ENCODE results near the gene SOX5. TPM values are rescaled to one million over a fixed set of nuclear protein-coding genes. Genes with fewer than 3 reads are reported as not detected.

SOX5 gene
- total RNA-seq, 1 experiment from 2014 or later: 3.1 TPM

DNA sequence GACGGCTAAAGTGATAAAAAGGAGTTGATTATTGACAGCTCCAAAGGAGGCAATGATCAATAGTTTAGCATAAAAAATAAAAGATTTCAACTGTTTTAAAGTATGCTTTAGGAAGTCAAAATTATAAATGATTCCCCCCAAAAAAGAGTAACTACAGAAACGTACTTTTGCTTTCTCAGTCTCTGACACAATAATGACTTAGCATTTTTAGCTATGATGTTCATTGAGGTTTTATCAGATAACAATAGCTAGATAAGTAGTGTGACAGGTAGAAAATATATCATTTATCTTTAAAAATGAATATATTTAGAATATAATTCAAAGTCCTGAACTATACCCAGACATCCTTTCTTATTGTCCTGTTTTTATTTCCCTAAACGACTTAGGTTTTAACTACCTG, 352.9 kb downstream of the SOX5 start:
- Histone ChIP-seq H3K23ac (ENCODE audit: insufficient read length, low read depth, low read length) (no peak overlapping the region), H2BK120ac (ENCODE audit: low read depth, low read length, poor library complexity, severe bottlenecking) (no peak overlapping the region), H3K79me1 (ENCODE audit: insufficient read depth, low read depth, low read length, poor library complexity, severe bottlenecking) (no peaks in the 10 kb centered on the region), H4K20me1 (ENCODE audit: control insufficient read depth, insufficient read depth, insufficient read length) (no peaks in the 10 kb centered on the region), H2BK15ac (ENCODE audit: low read depth, low read length) (no peak overlapping the region), H3K27me3 (ENCODE audit: insufficient read depth, low read length) (no peaks in the 10 kb centered on the region), H3K9ac (ENCODE audit: extremely low read depth, insufficient read length, low read length) (no peak overlapping the region), H2BK20ac (ENCODE audit: low read depth, low read length, poor library complexity, severe bottlenecking) (no peak overlapping the region), H4K91ac (ENCODE audit: insufficient read length, low read depth, low read length) (no peak overlapping the region), H3T11ph (ENCODE audit: low read length) (no peak overlapping the region), H3K18ac (ENCODE audit: insufficient read length, low read depth, low read length) (no peak overlapping the region), H4K8ac (replicated peaks; ENCODE audit: insufficient read length, low read depth, low read length) (no peak overlapping the region), H3K9me3 (ENCODE audit: control insufficient read depth, low read depth, low read length) (peaks cover 10% of the 10 kb centered on the region), H2AK5ac (ENCODE audit: insufficient read length, low read length) (no peak overlapping the region), H2BK12ac (ENCODE audit: insufficient read length, low read depth, low read length) (no peak overlapping the region), H3K4ac (ENCODE audit: low read depth, low read length) (no peak overlapping the region), H3K4me2 (ENCODE audit: insufficient read depth, insufficient read length, low read length) (no peak overlapping the region), H3K79me2 (ENCODE audit: insufficient read depth, low read length) (no peaks in the 10 kb centered on the region), H2AFZ (ENCODE audit: low read length) (no peak overlapping the region), H3K56ac (ENCODE audit: insufficient read length, low read depth, low read length) (no peak overlapping the region), H3K14ac (ENCODE audit: insufficient read depth, low read length) (no peak overlapping the region), H2BK5ac (ENCODE audit: insufficient read length, low read length) (no peak overlapping the region), H3K23me2 (ENCODE audit: insufficient read length, low read depth, low read length, poor library complexity, severe bottlenecking) (no peaks in the 10 kb centered on the region), H3K4me1 (ENCODE audit: insufficient read depth, low read length) (no peaks in the 10 kb centered on the region), H4K5ac (ENCODE audit: insufficient read length, low read depth, low read length) (no peak overlapping the region), H3K27ac (ENCODE audit: insufficient read length, low read depth, low read length) (no peak overlapping the region)
- H3K27me3 Mint-ChIP-seq (ENCODE audit: low read depth): no peaks in the 10 kb centered on the region
- TF ChIP-seq, protein P1, sequence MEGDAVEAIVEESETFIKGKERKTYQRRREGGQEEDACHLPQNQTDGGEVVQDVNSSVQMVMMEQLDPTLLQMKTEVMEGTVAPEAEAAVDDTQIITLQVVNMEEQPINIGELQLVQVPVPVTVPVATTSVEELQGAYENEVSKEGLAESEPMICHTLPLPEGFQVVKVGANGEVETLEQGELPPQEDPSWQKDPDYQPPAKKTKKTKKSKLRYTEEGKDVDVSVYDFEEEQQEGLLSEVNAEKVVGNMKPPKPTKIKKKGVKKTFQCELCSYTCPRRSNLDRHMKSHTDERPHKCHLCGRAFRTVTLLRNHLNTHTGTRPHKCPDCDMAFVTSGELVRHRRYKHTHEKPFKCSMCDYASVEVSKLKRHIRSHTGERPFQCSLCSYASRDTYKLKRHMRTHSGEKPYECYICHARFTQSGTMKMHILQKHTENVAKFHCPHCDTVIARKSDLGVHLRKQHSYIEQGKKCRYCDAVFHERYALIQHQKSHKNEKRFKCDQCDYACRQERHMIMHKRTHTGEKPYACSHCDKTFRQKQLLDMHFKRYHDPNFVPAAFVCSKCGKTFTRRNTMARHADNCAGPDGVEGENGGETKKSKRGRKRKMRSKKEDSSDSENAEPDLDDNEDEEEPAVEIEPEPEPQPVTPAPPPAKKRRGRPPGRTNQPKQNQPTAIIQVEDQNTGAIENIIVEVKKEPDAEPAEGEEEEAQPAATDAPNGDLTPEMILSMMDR (conservative IDR thresholded peaks at IDR 0.05): no peak
- peaks cover 9 to 24% (median 11%) of the 10 kb centered on the region in 3 experiments for H3K36me3 Mint-ChIP-seq (ENCODE audit: insufficient read depth in 1 of 3, low read depth in 3 of 3)
- H3K4me1 Mint-ChIP-seq: peaks cover 3 to 11% of the 10 kb centered on the region in 2 experiments; a peak in 3 of 4 replicates
- peaks cover 6 to 14% of the 10 kb centered on the region in 2 experiments for H3K9me3 Mint-ChIP-seq
- DNase-seq: no peak
- no CpG with 5 or more reads among the region's 3 CpGs for WGBS (ENCODE audit: extremely low coverage, insufficient read length, low lambda C conversion rate)
- H3K4me3 Mint-ChIP-seq: no peak overlapping the region
- no peak overlapping the region; a peak in 1 of 7 replicates for H3K27ac Mint-ChIP-seq

Data from H9 (cell line).